ENCODE measurements around the gene ZNF350.
A peak's percentile ranks its signal among the peaks of the same experiment; 100 is the strongest.

Gene ZNF350

DNA sequence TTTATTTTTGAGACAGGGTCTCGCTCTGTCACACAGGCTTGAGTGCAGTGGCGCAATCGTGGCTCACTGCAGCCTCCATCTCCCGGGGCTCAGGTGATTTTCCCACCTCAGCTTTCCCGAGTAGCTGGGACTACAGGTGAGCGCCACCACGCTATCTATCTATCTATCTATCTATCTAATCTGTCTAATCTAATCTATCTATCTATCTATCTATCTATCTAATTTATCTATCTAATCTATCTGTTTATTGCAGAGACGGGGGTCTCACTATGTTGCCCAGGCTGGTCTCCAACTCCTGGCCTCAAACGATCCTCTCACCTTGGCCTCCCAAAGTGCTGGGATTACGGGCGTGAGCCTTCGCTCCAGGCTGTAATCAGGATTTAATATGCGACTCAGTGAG is 58.8 kb downstream of the ZNF350 start:
- no peak for DNase-seq (ENCODE audit: insufficient read length, low spot score)
- FAIRE-seq = no peak
- TF ChIP-seq, protein P1, sequence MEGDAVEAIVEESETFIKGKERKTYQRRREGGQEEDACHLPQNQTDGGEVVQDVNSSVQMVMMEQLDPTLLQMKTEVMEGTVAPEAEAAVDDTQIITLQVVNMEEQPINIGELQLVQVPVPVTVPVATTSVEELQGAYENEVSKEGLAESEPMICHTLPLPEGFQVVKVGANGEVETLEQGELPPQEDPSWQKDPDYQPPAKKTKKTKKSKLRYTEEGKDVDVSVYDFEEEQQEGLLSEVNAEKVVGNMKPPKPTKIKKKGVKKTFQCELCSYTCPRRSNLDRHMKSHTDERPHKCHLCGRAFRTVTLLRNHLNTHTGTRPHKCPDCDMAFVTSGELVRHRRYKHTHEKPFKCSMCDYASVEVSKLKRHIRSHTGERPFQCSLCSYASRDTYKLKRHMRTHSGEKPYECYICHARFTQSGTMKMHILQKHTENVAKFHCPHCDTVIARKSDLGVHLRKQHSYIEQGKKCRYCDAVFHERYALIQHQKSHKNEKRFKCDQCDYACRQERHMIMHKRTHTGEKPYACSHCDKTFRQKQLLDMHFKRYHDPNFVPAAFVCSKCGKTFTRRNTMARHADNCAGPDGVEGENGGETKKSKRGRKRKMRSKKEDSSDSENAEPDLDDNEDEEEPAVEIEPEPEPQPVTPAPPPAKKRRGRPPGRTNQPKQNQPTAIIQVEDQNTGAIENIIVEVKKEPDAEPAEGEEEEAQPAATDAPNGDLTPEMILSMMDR (IDR thresholded peaks at IDR 0.05; ENCODE audit: insufficient read depth, missing control alignments) = no peak

DNA sequence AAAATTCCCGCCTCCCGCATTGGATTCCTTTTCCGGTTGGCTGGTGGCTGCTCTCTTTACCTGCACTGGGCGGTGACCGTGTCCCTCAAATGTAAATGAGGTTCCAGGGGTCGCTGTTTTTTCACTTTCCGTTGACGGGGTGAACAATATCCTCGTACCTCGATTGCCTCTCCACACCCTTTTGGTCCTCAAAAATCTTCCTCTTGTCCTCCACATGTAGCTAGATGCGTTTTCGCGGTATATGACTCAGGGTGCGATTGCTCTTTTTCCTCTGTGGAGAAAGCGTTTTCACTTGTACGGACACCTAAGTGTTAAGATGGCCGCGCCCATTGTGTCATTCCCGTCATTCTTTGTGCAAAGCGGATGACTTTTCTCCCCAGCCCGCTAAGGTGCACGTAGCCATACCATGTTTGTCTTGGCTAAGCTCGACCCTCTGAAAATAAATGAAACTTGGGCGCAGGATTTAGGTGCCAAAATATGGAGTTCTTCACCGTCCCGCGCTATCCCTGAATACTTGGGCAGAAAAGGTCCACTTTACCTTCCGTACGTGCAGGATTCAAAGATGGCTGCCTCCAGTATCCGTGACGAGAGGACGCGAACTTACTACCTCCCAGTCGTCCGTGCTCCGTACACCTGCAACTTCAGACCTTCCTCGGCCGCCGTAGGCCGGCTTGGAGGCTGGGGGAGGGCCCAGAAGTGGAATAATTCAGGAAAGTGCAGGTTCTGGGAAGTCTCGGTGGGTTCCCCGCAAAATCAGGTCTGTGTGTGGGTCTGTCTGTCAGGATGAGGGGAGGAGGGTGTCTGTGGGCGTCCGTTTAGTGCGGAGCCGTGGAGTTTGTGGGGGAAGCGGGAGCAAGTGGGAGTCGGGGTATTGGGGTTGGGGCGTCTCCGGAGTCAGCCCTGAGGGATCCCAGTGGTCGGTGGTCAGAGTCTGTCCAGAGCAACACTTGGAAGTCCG is 59.6 kb downstream of the ZNF350 start, which contains the start of gene ZNF613:
Gene ZNF613 (plus strand): TSS at position 689 of the 958 bp plus-strand sequence. CDS start 8,749 bp downstream, outside the sequence.
- TF ChIP-seq, protein P1 (IDR thresholded peaks at IDR 0.05; ENCODE audit: insufficient read depth, missing control alignments) = peak; percentile 22
- peak; percentile 57 for DNase-seq (ENCODE audit: insufficient read length, low spot score)
- FAIRE-seq = no peak

DNA sequence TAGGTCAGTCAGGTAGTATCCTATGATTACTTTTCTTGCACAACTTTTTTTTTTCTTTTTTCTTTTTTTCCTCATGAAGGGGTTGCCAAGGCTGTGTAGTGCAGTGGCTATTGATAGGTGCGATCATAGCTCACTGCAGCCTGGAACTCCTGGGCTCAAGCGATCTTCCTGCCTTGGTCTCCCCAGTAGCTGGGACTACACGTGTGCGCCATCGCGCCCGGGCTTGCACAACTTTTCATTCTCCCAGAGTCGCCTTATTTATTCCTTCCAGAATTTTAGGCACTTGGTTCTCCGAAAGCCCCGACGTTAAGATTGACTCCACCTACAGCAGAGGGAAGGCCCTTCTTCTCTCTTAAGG is 60.2 kb downstream of the ZNF350 start:
- FAIRE-seq (no peak), DNase-seq (ENCODE audit: insufficient read length, low spot score) (no peak)
- TF ChIP-seq, protein P1 (IDR thresholded peaks at IDR 0.05; ENCODE audit: insufficient read depth, missing control alignments) = no peak

DNA sequence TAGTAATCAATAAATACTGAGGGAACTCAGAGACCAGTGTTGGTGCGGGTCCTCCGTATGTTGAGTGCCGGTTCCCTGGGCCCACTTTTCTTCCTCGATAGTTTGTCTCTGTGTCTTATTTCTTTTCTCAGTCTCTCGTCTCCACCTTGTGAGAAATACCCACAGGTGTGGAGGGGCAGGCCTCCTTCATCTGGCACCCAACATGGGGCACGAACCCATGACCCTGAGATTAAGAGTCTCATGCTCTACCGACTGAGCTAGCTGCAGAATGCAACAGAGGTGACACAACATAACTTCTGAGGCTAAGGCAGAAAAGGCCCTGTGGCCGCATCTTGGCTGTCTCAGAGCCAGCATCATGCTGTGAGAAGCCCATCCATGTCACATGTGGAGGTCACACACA is 64.7 kb downstream of the ZNF350 start:
- TF ChIP-seq, protein P1 (IDR thresholded peaks at IDR 0.05; ENCODE audit: insufficient read depth, missing control alignments) = no peak
- no peak for DNase-seq (ENCODE audit: insufficient read length, low spot score)
- no peak for FAIRE-seq

DNA sequence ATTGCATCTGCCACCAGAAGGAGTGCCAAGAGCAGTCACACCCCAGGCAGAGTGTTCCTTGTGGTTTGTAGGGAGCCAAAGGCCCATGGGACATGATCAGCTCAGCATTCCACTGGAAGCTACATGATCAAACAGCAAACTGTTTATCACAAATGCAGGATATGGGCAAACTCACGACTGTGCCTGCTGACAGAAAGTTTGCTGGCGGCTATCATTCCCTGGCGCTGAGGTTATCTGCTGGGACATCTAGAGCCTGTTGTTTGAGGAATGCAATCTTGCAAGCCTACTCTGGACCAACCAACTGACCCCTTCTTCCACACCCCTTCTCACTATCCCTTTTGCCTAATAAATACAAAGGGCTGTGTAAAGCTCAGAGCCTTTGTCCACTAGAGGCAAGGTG is 67.0 kb downstream of the ZNF350 start:
- FAIRE-seq (no peak), DNase-seq (ENCODE audit: insufficient read length, low spot score) (no peak)
- TF ChIP-seq, protein P1 (IDR thresholded peaks at IDR 0.05; ENCODE audit: insufficient read depth, missing control alignments) = no peak

DNA sequence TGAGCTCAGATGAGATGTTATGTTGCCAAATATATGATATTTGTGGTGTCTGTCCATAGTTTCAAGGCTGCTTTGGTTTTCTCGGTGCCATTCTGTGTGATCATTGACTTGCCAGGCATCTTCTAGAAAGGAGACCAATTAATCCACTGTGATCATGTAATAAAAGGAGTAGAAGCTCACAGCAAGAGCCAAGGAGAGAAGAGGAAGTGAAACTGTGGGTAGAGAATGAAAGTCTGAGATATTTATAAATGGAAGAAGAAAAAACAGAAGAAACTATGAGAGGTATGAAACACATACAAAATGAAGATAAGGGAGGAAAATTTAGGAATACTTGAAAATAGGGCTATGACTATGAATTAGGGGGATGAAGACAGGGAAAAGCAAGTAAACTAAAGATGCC is 70.5 kb downstream of the ZNF350 start:
- TF ChIP-seq, protein P1 (IDR thresholded peaks at IDR 0.05; ENCODE audit: insufficient read depth, missing control alignments) = no peak
- no peak for FAIRE-seq
- DNase-seq (ENCODE audit: insufficient read length, low spot score) = no peak

DNA sequence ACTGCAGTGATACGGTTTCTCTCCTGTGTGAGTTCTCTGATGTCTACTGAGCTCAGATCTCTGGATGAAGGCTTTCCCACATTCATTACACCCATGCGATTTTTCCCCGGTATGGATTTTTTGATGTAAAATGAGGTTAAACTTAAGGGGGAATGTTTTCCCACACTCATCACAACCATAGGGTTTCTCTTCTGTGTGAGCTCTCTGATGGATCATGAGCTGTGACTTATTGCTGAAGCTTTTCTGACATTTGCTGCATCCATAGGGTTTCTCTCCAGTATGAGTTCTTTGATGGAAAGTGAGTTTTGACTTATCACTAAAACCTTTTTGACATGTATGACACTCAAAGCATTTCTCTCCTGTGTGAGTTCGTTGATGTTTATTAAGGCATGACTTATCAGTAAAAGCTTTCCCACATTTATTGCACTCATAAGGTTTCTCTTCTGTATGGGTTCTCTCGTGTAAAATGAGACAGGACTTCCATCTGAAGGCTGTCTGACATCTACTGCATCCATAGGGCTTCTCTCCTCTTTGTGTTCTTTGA is 71.2 kb downstream of the ZNF350 start:
- TF ChIP-seq, protein P1 (IDR thresholded peaks at IDR 0.05; ENCODE audit: insufficient read depth, missing control alignments) = no peak
- FAIRE-seq = no peak
- DNase-seq (ENCODE audit: insufficient read length, low spot score) = no peak
